Astrocyte of the spinal cord (primary cell): Measurements from ENCODE around the gene TMEM45A.

Experiments
- DNase-seq: peaks from one replicate; pipeline ENCODE4 v3.0.0; 2011; ENCODE audit warnings: low read depth, low spot score
- H3K4me3 ChIP-seq: 2 replicates; pipeline ENCODE4 v1.5.1; 2011; ENCODE audit warnings: low read depth, mild to moderate bottlenecking, low read length, moderate library complexity
- CTCF ChIP-seq: IDR thresholded peaks from 2 replicates; pipeline ENCODE4 v1.5.1; 2012; ENCODE audit warnings: low read depth, mild to moderate bottlenecking, low read length, inconsistent platforms
- in situ Hi-C: cut with HindIII; loops from 2 replicates; pipeline ENCODE4 v1.10.0; 2017; ENCODE audit warnings: low sequenced_read_pairs

Gene TMEM45A

GRCh38 chr3:100602506-100603444 lies 110.4 kb downstream of the TMEM45A start:
- in situ Hi-C loops: no loop called here

GRCh38 chr3:100603469-100603868 lies 111.0 kb downstream of the TMEM45A start:
- H3K4me3 ChIP-seq: no peak overlapping the region
- peak; percentile 69 for TF ChIP-seq CTCF
- DNase-seq: peak; percentile 49
- in situ Hi-C loops: no loop called here

More at GRCh38 chr3:100602506-100603444, 110.4 kb downstream of the TMEM45A start:
- no peak for TF ChIP-seq CTCF
- DNase-seq: peak; percentile 14
- no peak overlapping the region for H3K4me3 ChIP-seq

- DNase-seq: no peak
- H3K4me3 ChIP-seq: no peak overlapping the region
- no peak for TF ChIP-seq CTCF
- in situ Hi-C loops: no loop called here
These were observed 112.9 kb downstream of the TMEM45A start for GRCh38 chr3:100605358-100605757.

- in situ Hi-C loops: no loop called here
- TF ChIP-seq CTCF: no peak
- H3K4me3 ChIP-seq: no peak overlapping the region
- no peak for DNase-seq
These were observed 114.6 kb downstream of the TMEM45A start for GRCh38 chr3:100606894-100607512.

- no peak for TF ChIP-seq CTCF
- no peak within 1 kb of the TSS for H3K4me3 ChIP-seq
These were observed 116.9 kb downstream of the TMEM45A start, which contains the start of gene ADGRG7 for GRCh38 chr3:100609305-100609704. Gene ADGRG7, plus strand, starts transcription at chr3:100609601. Its CDS starts 256 bp downstream, at chr3:100609857.

GRCh38 chr3:100609963-100610362 lies 117.5 kb downstream of the TMEM45A start:
- DNase-seq: no peak
- no peak overlapping the region for H3K4me3 ChIP-seq
- no peak for TF ChIP-seq CTCF
- in situ Hi-C loops: no loop called here

More at GRCh38 chr3:100609305-100609704, 116.9 kb downstream of the TMEM45A start, which contains the start of gene ADGRG7:
- no peak for DNase-seq
- in situ Hi-C loops: no loop called here
